Adrenal gland (tissue), 5 donors: ENCODE measurements around the gene PCMTD2.

ENCODE experiments used
- CTCF ChIP-seq, 6 experiments: fragments of 450-650 bp in 4 of 6; fragments of 200-600 bp in 2 of 6; sonication (generic) in 1 of 6; IDR thresholded peaks; 1 replicate in 5 of 6; 2 replicates in 1 of 6; pipeline versions ENCODE4 v1.5.1 to v1.8.0; 2016 to 2021; ENCODE audit warnings: antibody characterized with exemption in 6 of 6, mild to moderate bottlenecking in 2 of 6, moderate library complexity in 1 of 6
- POLR2A ChIP-seq, 2 donors: fragments of 450-650 bp; IDR thresholded peaks; one replicate each; pipeline ENCODE4 v1.6.1; 2017; ENCODE audit warnings: antibody characterized with exemption in 2 of 2, mild to moderate bottlenecking in 2 of 2, moderate library complexity in 1 of 2
- donor health status: DM: no; HTN: no; CAD: no.

GRCh38 chr20:64225171-64225595 lies 30.4 kb upstream of the PCMTD2 start:
- no peak for TF ChIP-seq CTCF (IDR thresholded peaks at IDR 0.05)
- TF ChIP-seq POLR2A (IDR thresholded peaks at IDR 0.05) = no peak
